Measurements from ENCODE around the gene S100A8.

GRCh38 chr1:153393926-153394325 is 3.1 kb upstream of the S100A8 start:
- TF ChIP-seq CTCF (conservative IDR thresholded peaks at IDR 0.05) (no peak), ZFX (IDR thresholded peaks at IDR 0.05) (no peak)

All from C4-2B (cell line).